Osteocyte (in vitro differentiated cells): ENCODE measurements around the gene OLIG1. TPM values are rescaled to one million over a fixed set of nuclear protein-coding genes. Genes with fewer than 3 reads are reported as not detected.

Source experiments
- DNase-seq: peaks from one replicate; pipeline ENCODE4 v3.0.0; 2021; ENCODE audit warnings: mixed read lengths; ENCODE audit not compliant: unreplicated experiment; ENCODE audit errors: extremely low spot score
- H3K27ac Mint-ChIP-seq: one replicate; pipeline ENCODE4 v1.8.0; 2021; ENCODE audit warnings: mild to moderate bottlenecking, mixed read lengths; ENCODE audit not compliant: unreplicated experiment
- H3K27me3 Mint-ChIP-seq: one replicate; pipeline ENCODE4 v1.8.0; 2021; ENCODE audit warnings: mixed read lengths; ENCODE audit not compliant: unreplicated experiment
- H3K36me3 Mint-ChIP-seq: one replicate; pipeline ENCODE4 v1.8.0; 2021; ENCODE audit warnings: mixed read lengths; ENCODE audit not compliant: unreplicated experiment
- H3K4me1 Mint-ChIP-seq: one replicate; pipeline ENCODE4 v1.8.0; 2021; ENCODE audit warnings: mixed read lengths; ENCODE audit not compliant: unreplicated experiment
- H3K4me3 Mint-ChIP-seq: one replicate; pipeline ENCODE4 v1.8.0; 2021; ENCODE audit warnings: mild to moderate bottlenecking, moderate library complexity, mixed read lengths; ENCODE audit not compliant: unreplicated experiment
- H3K9me3 Mint-ChIP-seq: one replicate; pipeline ENCODE4 v1.8.0; 2021; ENCODE audit warnings: mixed read lengths; ENCODE audit not compliant: unreplicated experiment
- CTCF ChIP-seq: fragments of 200-600 bp; sonication (generic); IDR thresholded peaks from 2 replicates; pipeline ENCODE4 v1.5.0; 2021; ENCODE audit warnings: antibody characterized with exemption, mild to moderate bottlenecking, moderate library complexity
- long read RNA-seq: library from polyadenylated mRNA; unstranded; transcript quantifications from one replicate; pipeline ENCODE4 v2.0.0, GENCODE V29; 2021
- total RNA-seq: library from RNA; stranded (reverse); gene quantifications from 2 replicates; pipeline ENCODE4 v1.2.1, GENCODE V29; 2021

Gene OLIG1
- not detected in 2 replicates for total RNA-seq
- long read RNA-seq: 0 reads

GRCh38 chr21:33069994-33070743 is at the start of gene OLIG1:
OLIG1 (plus strand) TSS chr21:33070141; CDS start chr21:33070247, 106 bp downstream.
- DNase-seq: no peak
- H3K9me3 Mint-ChIP-seq: peaks cover 7% of the 10 kb centered on the region
- H3K27ac Mint-ChIP-seq: no peak within 1 kb of the TSS
- H3K36me3 Mint-ChIP-seq: peaks cover 1% of the 10 kb centered on the region
- peaks cover 82% of the 10 kb centered on the region for H3K27me3 Mint-ChIP-seq
- H3K4me3 Mint-ChIP-seq: peak within 1 kb of the TSS; percentile 66
- peaks cover 14% of the 10 kb centered on the region for H3K4me1 Mint-ChIP-seq
- no peak for TF ChIP-seq CTCF

GRCh38 chr21:33020558-33021100 is 49.3 kb upstream of the OLIG1 start:
- no peak for TF ChIP-seq CTCF
- Mint-ChIP-seq H3K4me1 (peaks cover 5% of the 10 kb centered on the region), H3K4me3 (no peak overlapping the region), H3K27ac (no peak overlapping the region), H3K36me3 (no peaks in the 10 kb centered on the region), H3K9me3 (no peaks in the 10 kb centered on the region), H3K27me3 (peaks cover 76% of the 10 kb centered on the region)
- no peak for DNase-seq

- Mint-ChIP-seq H3K36me3 (no peaks in the 10 kb centered on the region), H3K27me3 (peaks cover 75% of the 10 kb centered on the region), H3K4me1 (peaks cover 10% of the 10 kb centered on the region), H3K27ac (no peak overlapping the region), H3K9me3 (no peaks in the 10 kb centered on the region), H3K4me3 (no peak overlapping the region)
- no peak for DNase-seq
- no peak for TF ChIP-seq CTCF
These were observed 48.8 kb upstream of the OLIG1 start for GRCh38 chr21:33021150-33021549.

GRCh38 chr21:33021667-33022066 is 48.3 kb upstream of the OLIG1 start:
- TF ChIP-seq CTCF: no peak
- no peak for DNase-seq
- Mint-ChIP-seq H3K9me3 (no peaks in the 10 kb centered on the region), H3K36me3 (no peaks in the 10 kb centered on the region), H3K27ac (no peak overlapping the region), H3K27me3 (peaks cover 75% of the 10 kb centered on the region), H3K4me3 (no peak overlapping the region), H3K4me1 (peaks cover 13% of the 10 kb centered on the region)

- TF ChIP-seq CTCF: no peak
- Mint-ChIP-seq H3K4me3 (no peak overlapping the region), H3K36me3 (no peaks in the 10 kb centered on the region), H3K27ac (no peak overlapping the region), H3K9me3 (no peaks in the 10 kb centered on the region), H3K4me1 (peaks cover 13% of the 10 kb centered on the region), H3K27me3 (peaks cover 73% of the 10 kb centered on the region)
- no peak for DNase-seq
These were observed 47.5 kb upstream of the OLIG1 start for GRCh38 chr21:33022489-33022827.
